PC-3 (cell line): ENCODE data around the gene STING1. TPM values are rescaled to one million over a fixed set of nuclear protein-coding genes. Genes with fewer than 3 reads are reported as not detected.

Source experiments
- ATAC-seq: fragments of 200-7000 bp; cut with Tn5 transposase; 2 replicates; pipeline ENCODE4 v1.9.1; 2020; ENCODE audit warnings: mild to moderate bottlenecking, moderate library complexity
- BruUV-seq: library from RNA; stranded (reverse); fragments of 400-500 nt; replicated peaks from 2 replicates; lab custom pipeline; 2021; lab: Mats Ljungman, UMichigan
- CTCF ChIA-PET: fragments of 300-600 bp; sonication (Branson Sonifier 250); formaldehyde crosslinking; loops from one replicate; lab custom pipeline; 2022; ENCODE audit warnings: antibody characterized with exemption; lab: Charles Lee
- POLR2A ChIA-PET: fragments of 300-600 bp; sonication (Branson Sonifier 250); formaldehyde crosslinking; loops from one replicate; lab custom pipeline; 2022; ENCODE audit warnings: antibody characterized with exemption; ENCODE audit not compliant: unreplicated experiment; lab: Charles Lee
- DNase-seq: peaks from one replicate; pipeline ENCODE4 v3.0.0-alpha.2; 2015
- H2AFZ ChIP-seq: fragments of 300-600 bp; sonication (generic); 2 replicates; pipeline ENCODE4 v1.6.0; 2016; ENCODE audit warnings: antibody characterized with exemption, low read length
- H3F3A ChIP-seq: fragments of 300-600 bp; sonication (generic); one replicate; pipeline ENCODE4 v1.6.0; 2017; ENCODE audit warnings: antibody characterized with exemption, low read length, control low read depth, mild to moderate bottlenecking; ENCODE audit not compliant: unreplicated experiment
- H3K27ac ChIP-seq: fragments of 300-600 bp; sonication (generic); 2 replicates; pipeline ENCODE4 v1.5.1; 2016; ENCODE audit warnings: mild to moderate bottlenecking, low read length
- H3K27me3 ChIP-seq: fragments of 300-600 bp; sonication (generic); 2 replicates; pipeline ENCODE4 v1.6.1; 2016; ENCODE audit warnings: low read length, mixed read lengths
- H3K36me3 ChIP-seq: fragments of 300-600 bp; sonication (generic); 2 replicates; pipeline ENCODE4 v1.6.1; 2016; ENCODE audit warnings: low read depth, mixed run types, low read length, mixed read lengths
- H3K4me1 ChIP-seq: fragments of 300-600 bp; sonication (generic); 2 replicates; pipeline ENCODE4 v1.5.1; 2016; ENCODE audit warnings: low read length; ENCODE audit not compliant: insufficient read depth
- H3K4me2 ChIP-seq: fragments of 300-600 bp; sonication (generic); 2 replicates; pipeline ENCODE4 v1.6.0; 2016; ENCODE audit warnings: low read length
- H3K4me3 ChIP-seq: fragments of 300-600 bp; sonication (generic); 2 replicates; pipeline ENCODE4 v1.5.1; 2016; ENCODE audit warnings: mild to moderate bottlenecking, low read length, mixed read lengths
- H3K79me2 ChIP-seq: fragments of 300-600 bp; sonication (generic); 2 replicates; pipeline ENCODE4 v1.6.1; 2017; ENCODE audit warnings: low read length, mixed read lengths
- H3K9ac ChIP-seq: fragments of 300-600 bp; sonication (generic); 2 replicates; pipeline ENCODE4 v1.6.0; 2016; ENCODE audit warnings: mild to moderate bottlenecking, low read length
- H3K9me2 ChIP-seq: fragments of 300-600 bp; sonication (generic); replicated peaks from 2 replicates; pipeline ENCODE4 v1.6.1; 2016; ENCODE audit warnings: mixed run types, low read length, mixed read lengths
- H3K9me3 ChIP-seq: fragments of 300-600 bp; sonication (generic); 2 replicates; pipeline ENCODE4 v1.6.1; 2016; ENCODE audit warnings: low read length, mixed read lengths
- H4K20me1 ChIP-seq: fragments of 300-600 bp; sonication (generic); 2 replicates; pipeline ENCODE4 v1.6.1; 2016; ENCODE audit warnings: low read length, mixed read lengths
- EZH2 ChIP-seq: fragments of 300-600 bp; sonication (generic); IDR thresholded peaks from one replicate; pipeline ENCODE4 v1.6.1; 2017; ENCODE audit warnings: antibody characterized with exemption, mild to moderate bottlenecking, low read length; ENCODE audit not compliant: unreplicated experiment
- EZH2phosphoT487 ChIP-seq: fragments of 300-600 bp; sonication (generic); IDR thresholded peaks from 2 replicates; pipeline ENCODE4 v1.6.1; 2018; ENCODE audit warnings: mild to moderate bottlenecking, antibody characterized with exemption, low read length, borderline replicate concordance
- intact Hi-C: fragments of 100-400 bp; cut with micrococcal nuclease; formaldehyde crosslinking; loops from 2 replicates; pipeline ENCODE4 v1.9.0; 2023
- total RNA-seq: library from RNA; depleted of rRNA; stranded (reverse); fragments of >200 nt; gene quantifications from 2 replicates; pipeline ENCODE4 v1.2.3, GENCODE V29; 2014
- TF ChIP-seq, protein P1 (sequence below): fragments of 300-600 bp; sonication (generic); conservative IDR thresholded peaks from 2 replicates; pipeline ENCODE4 v1.5.1; 2017; ENCODE audit warnings: antibody characterized with exemption, low read depth, mild to moderate bottlenecking, low read length

The STING1 gene
- total RNA-seq, 1 experiment from 2014 or later, result 12.6 TPM

DNA sequence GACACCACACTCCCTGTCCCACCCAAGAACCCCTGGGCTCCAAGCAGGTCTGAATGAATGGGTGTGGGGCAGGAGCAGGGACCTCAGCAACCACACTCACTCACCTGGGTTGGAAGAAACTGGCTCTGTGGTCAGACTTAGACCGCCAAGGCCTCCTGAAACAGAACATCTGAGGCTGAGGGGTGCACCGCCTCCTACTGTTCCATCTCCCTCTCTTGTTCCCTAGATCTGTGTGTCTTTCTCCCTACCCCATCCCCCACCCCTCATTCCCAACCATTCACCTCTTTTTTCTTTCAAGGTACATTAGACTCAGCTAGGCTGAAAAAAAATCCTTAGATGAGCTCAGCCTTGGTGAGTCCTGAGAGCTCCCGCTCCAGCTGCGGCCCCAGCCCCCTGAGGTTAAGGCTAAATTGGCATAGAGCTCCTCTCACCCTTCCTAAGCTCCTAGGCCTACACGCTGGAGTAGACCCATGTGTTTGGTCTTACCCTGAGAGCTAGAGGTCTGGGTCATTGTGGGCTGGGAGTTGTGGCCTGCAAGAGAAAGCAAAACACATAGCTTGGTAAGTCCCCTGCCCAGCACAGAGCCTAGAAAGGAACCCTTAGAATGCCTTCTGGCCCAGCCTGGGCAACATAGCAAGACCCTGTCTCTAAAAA is 24.8 kb downstream of the STING1 start:
- no peaks in the 10 kb centered on the region for H3K79me2 ChIP-seq
- no peak overlapping the region for H2AFZ ChIP-seq
- no peaks in the 10 kb centered on the region for H3K9me2 ChIP-seq
- no peak overlapping the region for H3K4me2 ChIP-seq
- no peak for DNase-seq
- H3K27ac ChIP-seq, result no peak overlapping the region
- no peak overlapping the region for H3K9ac ChIP-seq
- no peaks in the 10 kb centered on the region for H3K9me3 ChIP-seq
- no peak overlapping the region for H3K4me3 ChIP-seq
- ChIA-PET POLR2A (interaction anchor here (0.7 kb wide), 1 partner anchor 28 kb away, joined by 15 read pairs; no protein-coding TSS in a partner anchor), CTCF (no interaction called here)
- TF ChIP-seq EZH2, result no peak
- no peak for TF ChIP-seq EZH2phosphoT487
- TF ChIP-seq, protein P1, sequence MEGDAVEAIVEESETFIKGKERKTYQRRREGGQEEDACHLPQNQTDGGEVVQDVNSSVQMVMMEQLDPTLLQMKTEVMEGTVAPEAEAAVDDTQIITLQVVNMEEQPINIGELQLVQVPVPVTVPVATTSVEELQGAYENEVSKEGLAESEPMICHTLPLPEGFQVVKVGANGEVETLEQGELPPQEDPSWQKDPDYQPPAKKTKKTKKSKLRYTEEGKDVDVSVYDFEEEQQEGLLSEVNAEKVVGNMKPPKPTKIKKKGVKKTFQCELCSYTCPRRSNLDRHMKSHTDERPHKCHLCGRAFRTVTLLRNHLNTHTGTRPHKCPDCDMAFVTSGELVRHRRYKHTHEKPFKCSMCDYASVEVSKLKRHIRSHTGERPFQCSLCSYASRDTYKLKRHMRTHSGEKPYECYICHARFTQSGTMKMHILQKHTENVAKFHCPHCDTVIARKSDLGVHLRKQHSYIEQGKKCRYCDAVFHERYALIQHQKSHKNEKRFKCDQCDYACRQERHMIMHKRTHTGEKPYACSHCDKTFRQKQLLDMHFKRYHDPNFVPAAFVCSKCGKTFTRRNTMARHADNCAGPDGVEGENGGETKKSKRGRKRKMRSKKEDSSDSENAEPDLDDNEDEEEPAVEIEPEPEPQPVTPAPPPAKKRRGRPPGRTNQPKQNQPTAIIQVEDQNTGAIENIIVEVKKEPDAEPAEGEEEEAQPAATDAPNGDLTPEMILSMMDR, result no peak
- no peaks in the 10 kb centered on the region for H3K36me3 ChIP-seq
- intact Hi-C loops, result no loop called here
- no peak for ATAC-seq
- peaks cover 6% of the 10 kb centered on the region; the same call in 1 of the 2 replicates for H3K4me1 ChIP-seq
- no TSS peak for BruUV-seq
- no peaks in the 10 kb centered on the region for H4K20me1 ChIP-seq
- H3F3A ChIP-seq, result no peaks in the 10 kb centered on the region
- no peaks in the 10 kb centered on the region for H3K27me3 ChIP-seq

DNA sequence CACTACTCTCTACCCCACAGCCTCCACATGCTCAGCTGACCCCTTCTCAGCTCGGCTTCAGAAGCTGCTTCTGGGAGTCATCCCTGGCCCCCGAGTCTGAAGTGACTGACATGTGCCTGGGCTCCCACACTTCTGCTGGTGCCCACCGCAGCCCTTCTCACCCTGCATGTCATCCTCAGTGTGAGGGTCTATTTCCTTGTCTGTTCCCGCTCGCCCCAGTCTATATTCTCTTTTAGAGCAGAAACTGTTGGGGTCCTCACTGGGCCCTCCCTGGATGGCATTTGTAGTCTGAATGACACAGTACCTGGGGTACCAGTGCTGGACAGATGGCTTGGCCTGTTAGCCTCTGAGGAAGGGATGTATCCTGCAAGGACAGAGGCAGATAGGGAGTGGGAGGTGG is 25.3 kb downstream of the STING1 start:
- Histone ChIP-seq H3K27ac (no peak overlapping the region), H3F3A (no peaks in the 10 kb centered on the region), H4K20me1 (no peaks in the 10 kb centered on the region), H3K4me1 (peaks cover 6% of the 10 kb centered on the region; the same call in 1 of the 2 replicates), H3K9me3 (no peaks in the 10 kb centered on the region), H3K9me2 (no peaks in the 10 kb centered on the region), H3K79me2 (no peaks in the 10 kb centered on the region), H2AFZ (no peak overlapping the region), H3K4me3 (no peak overlapping the region), H3K4me2 (no peak overlapping the region), H3K9ac (no peak overlapping the region), H3K27me3 (no peaks in the 10 kb centered on the region), H3K36me3 (no peaks in the 10 kb centered on the region)
- TF ChIP-seq EZH2phosphoT487 (no peak), EZH2 (no peak)
- TF ChIP-seq, protein P1, result no peak
- intact Hi-C loops, result no loop called here
- BruUV-seq, result no TSS peak
- POLR2A ChIA-PET, result no interaction called here
- no peak for DNase-seq
- no peak for ATAC-seq
- CTCF ChIA-PET, result no interaction called here

DNA sequence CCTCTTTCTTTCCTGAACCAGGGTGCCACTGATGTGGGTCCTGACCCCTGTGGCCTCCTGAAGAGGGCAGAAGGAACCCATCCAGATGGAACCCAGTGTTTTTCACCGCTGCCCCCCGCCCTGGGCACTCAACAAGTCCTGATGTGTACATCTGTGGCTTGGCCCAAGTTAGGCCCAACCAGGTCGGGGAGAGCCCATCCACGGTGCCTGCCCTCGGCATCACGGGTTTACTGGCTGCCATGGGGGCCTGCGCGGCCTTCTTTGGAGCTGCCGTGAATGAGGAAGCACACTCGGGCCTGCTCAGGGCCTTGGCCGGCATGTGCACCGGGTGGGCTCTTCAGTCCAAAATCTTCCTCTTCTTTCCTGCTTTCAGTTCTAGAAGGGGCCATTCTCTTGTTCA is 25.8 kb downstream of the STING1 start:
- Histone ChIP-seq H3K36me3 (no peaks in the 10 kb centered on the region), H3K9ac (no peak overlapping the region), H3K9me3 (no peaks in the 10 kb centered on the region), H4K20me1 (no peaks in the 10 kb centered on the region), H3K4me3 (no peak overlapping the region), H3K27me3 (no peaks in the 10 kb centered on the region), H3K9me2 (no peaks in the 10 kb centered on the region), H3F3A (no peaks in the 10 kb centered on the region), H3K27ac (no peak overlapping the region), H3K4me1 (peaks cover 6% of the 10 kb centered on the region; the same call in 1 of the 2 replicates), H2AFZ (no peak overlapping the region), H3K79me2 (no peaks in the 10 kb centered on the region), H3K4me2 (no peak overlapping the region)
- CTCF ChIA-PET, result no interaction called here
- DNase-seq (no peak), ATAC-seq (no peak)
- no peak for TF ChIP-seq EZH2phosphoT487
- POLR2A ChIA-PET, result no interaction called here
- no TSS peak for BruUV-seq
- intact Hi-C loops, result no loop called here
